C4-2B (cell line): Measurements from ENCODE around the gene NSMF.

Source experiments
- CTCF ChIP-seq: fragments of 450-650 bp; conservative IDR thresholded peaks from 2 replicates; pipeline ENCODE4 v1.5.1; 2017; ENCODE audit warnings: mild to moderate bottlenecking
- ZFX ChIP-seq: fragments of 450-650 bp; IDR thresholded peaks from 2 replicates; pipeline ENCODE4 v1.6.1; 2017

GRCh38 chr9:137402746-137403145 is 56.4 kb downstream of the NSMF start:
- TF ChIP-seq ZFX (no peak), CTCF (no peak)
